ENCODE results near the gene AFAP1.

Gene AFAP1

GRCh38 chr4:7774301-7775294 lies 165.1 kb downstream of the AFAP1 start:
- no peak overlapping the region for H3K27ac ChIP-seq (ENCODE audit: extremely low read depth, low read depth, low read length)
- ChIA-PET POLR2A (no interaction called here), CTCF (interaction anchor here (0.6 kb wide), 1 partner anchor 439 kb away, joined by 3 read pairs; no protein-coding TSS in a partner anchor)
- TF ChIP-seq FEZF1 (tag by site-specific recombination; IDR thresholded peaks at IDR 0.05), result no peak
- TF ChIP-seq ZNF2 (tag by site-specific recombination; IDR thresholded peaks at IDR 0.05), result no peak
- no peak for TF ChIP-seq GLIS1 (tag by site-specific recombination; IDR thresholded peaks at IDR 0.05)
- no peak for TF ChIP-seq ZBTB26 (tag by site-specific recombination; optimal IDR thresholded peaks at IDR 0.05)
- TF ChIP-seq ZBTB20 (tag by site-specific recombination; IDR thresholded peaks at IDR 0.05), result no peak
- no peak for TF ChIP-seq ZNF214 (tag by site-specific recombination; IDR thresholded peaks at IDR 0.05; ENCODE audit: borderline replicate concordance)
- TF ChIP-seq ZNF302 (tag by site-specific recombination; IDR thresholded peaks at IDR 0.05; ENCODE audit: low read depth), result no peak
- no peak for TF ChIP-seq RBAK (tag by site-specific recombination; IDR thresholded peaks at IDR 0.05)
- TF ChIP-seq WT1 (tag by site-specific recombination; IDR thresholded peaks at IDR 0.05), result no peak
- TF ChIP-seq ZNF561 (tag by site-specific recombination; IDR thresholded peaks at IDR 0.05; ENCODE audit: borderline replicate concordance), result no peak
- no peak for TF ChIP-seq HIC1 (tag by site-specific recombination; IDR thresholded peaks at IDR 0.05)
- H3K9me3 ChIP-seq (ENCODE audit: control insufficient read depth, insufficient read depth, low read depth, low read length), result no peaks in the 10 kb centered on the region
- no peak overlapping the region for H3K4me3 ChIP-seq (ENCODE audit: low read depth, low read length)
- H3K4me1 ChIP-seq (ENCODE audit: control insufficient read depth, insufficient read depth, low read length), result no peaks in the 10 kb centered on the region
- H3K36me3 ChIP-seq (ENCODE audit: control insufficient read depth in 2 of 2, insufficient read depth in 1 of 2, low read length in 2 of 2), result peaks cover 0 to 38% of the 10 kb centered on the region in 2 experiments; a peak in 1 of 3 replicates

GRCh38 chr4:7773401-7774180 lies 166.1 kb downstream of the AFAP1 start:
- ChIA-PET CTCF (interaction anchor here (0.7 to 0.8 kb wide), 2 partner anchors 12 to 563 kb away, joined by 3 to 4 read pairs; no protein-coding TSS in a partner anchor), POLR2A (no interaction called here)
- H3K36me3 ChIP-seq (ENCODE audit: control insufficient read depth in 2 of 2, insufficient read depth in 1 of 2, low read length in 2 of 2), result peaks cover 0 to 39% of the 10 kb centered on the region in 2 experiments; a peak in 1 of 3 replicates

GRCh38 chr4:7772711-7773385 lies 166.8 kb downstream of the AFAP1 start:
- POLR2A ChIA-PET, result no interaction called here
- no peak for TF ChIP-seq ZNF214 (tag by site-specific recombination; IDR thresholded peaks at IDR 0.05; ENCODE audit: borderline replicate concordance)
- no peak for TF ChIP-seq ZNF23 (tag by site-specific recombination; IDR thresholded peaks at IDR 0.05; ENCODE audit: borderline replicate concordance)
- TF ChIP-seq ZNF677 (tag by site-specific recombination; IDR thresholded peaks at IDR 0.05), result no peak
- no peak for TF ChIP-seq ZNF843 (tag by site-specific recombination; IDR thresholded peaks at IDR 0.05)
- TF ChIP-seq ZNF624 (tag by site-specific recombination; IDR thresholded peaks at IDR 0.05), result no peak
- TF ChIP-seq ZBTB26 (tag by site-specific recombination; optimal IDR thresholded peaks at IDR 0.05), result no peak
- no peak for TF ChIP-seq ZNF37A (tag by site-specific recombination; IDR thresholded peaks at IDR 0.05)
- no peak for TF ChIP-seq ZNF140 (tag by site-specific recombination; IDR thresholded peaks at IDR 0.05)
- no peak for TF ChIP-seq PBX3 (CRISPR knock-in tag; IDR thresholded peaks at IDR 0.05)
- no peak for TF ChIP-seq ZBTB21 (tag by site-specific recombination; IDR thresholded peaks at IDR 0.05)
- TF ChIP-seq ZNF777 (tag by site-specific recombination; IDR thresholded peaks at IDR 0.05; ENCODE audit: borderline replicate concordance), result no peak

More at GRCh38 chr4:7773401-7774180, 166.1 kb downstream of the AFAP1 start:
- Histone ChIP-seq H3K27ac (ENCODE audit: extremely low read depth, low read depth, low read length) (no peak overlapping the region), H3K4me1 (ENCODE audit: control insufficient read depth, insufficient read depth, low read length) (no peaks in the 10 kb centered on the region), H3K9me3 (ENCODE audit: control insufficient read depth, insufficient read depth, low read depth, low read length) (no peaks in the 10 kb centered on the region), H3K4me3 (ENCODE audit: low read depth, low read length) (no peak overlapping the region)
- TF ChIP-seq ZNF843 (tag by site-specific recombination; IDR thresholded peaks at IDR 0.05) (no peak), KLF10 (tag by site-specific recombination; IDR thresholded peaks at IDR 0.05) (no peak), ZBTB20 (tag by site-specific recombination; IDR thresholded peaks at IDR 0.05) (no peak), BCL11A (tag by site-specific recombination; IDR thresholded peaks at IDR 0.05; ENCODE audit: low read depth) (no peak), ZNF544 (tag by site-specific recombination; IDR thresholded peaks at IDR 0.05) (no peak), IKZF3 (tag by site-specific recombination; IDR thresholded peaks at IDR 0.05) (no peak)

More at GRCh38 chr4:7772711-7773385, 166.8 kb downstream of the AFAP1 start:
- no peaks in the 10 kb centered on the region for H3K4me1 ChIP-seq (ENCODE audit: control insufficient read depth, insufficient read depth, low read length)
- peaks cover 0 to 36% of the 10 kb centered on the region in 2 experiments; a peak in 1 of 3 replicates for H3K36me3 ChIP-seq (ENCODE audit: control insufficient read depth in 2 of 2, insufficient read depth in 1 of 2, low read length in 2 of 2)
- H3K4me3 ChIP-seq (ENCODE audit: low read depth, low read length), result no peak overlapping the region
- no peak overlapping the region for H3K27ac ChIP-seq (ENCODE audit: extremely low read depth, low read depth, low read length)
- no peaks in the 10 kb centered on the region for H3K9me3 ChIP-seq (ENCODE audit: control insufficient read depth, insufficient read depth, low read depth, low read length)
- CTCF ChIA-PET, result interaction anchor here (0.7 to 0.8 kb wide), 2 partner anchors 11 to 562 kb away, joined by 3 to 4 read pairs; no protein-coding TSS in a partner anchor
